HepG2 (cell line): Measurements from ENCODE around the gene PARD3. TPM values are rescaled to one million over a fixed set of nuclear protein-coding genes. Genes with fewer than 3 reads are reported as not detected.

Experiments
- ARNTL ChIP-seq: sonication (generic); formaldehyde crosslinking; IDR thresholded peaks from 2 replicates; pipeline ENCODE4 v1.4.0; 2020; ENCODE audit warnings: mild to moderate bottlenecking, missing genetic modification reagents
- CENPT ChIP-seq: sonication (generic); formaldehyde crosslinking; IDR thresholded peaks from 2 replicates; pipeline ENCODE4 v1.8.0; 2022; ENCODE audit warnings: low read depth, mild to moderate bottlenecking, moderate library complexity, missing genetic modification reagents
- NR2F2 ChIP-seq: IDR thresholded peaks from 2 replicates; pipeline ENCODE4 v1.6.1; 2012; ENCODE audit warnings: low read depth, inconsistent platforms, borderline replicate concordance
- POGZ ChIP-seq: sonication (generic); formaldehyde crosslinking; IDR thresholded peaks from 2 replicates; pipeline ENCODE4 v1.4.0; 2020; ENCODE audit warnings: mild to moderate bottlenecking, missing genetic modification reagents
- RAD21 ChIP-seq: fragments of 450-650 bp; formaldehyde crosslinking; IDR thresholded peaks from 2 replicates; pipeline ENCODE4 v1.5.0; 2020; ENCODE audit warnings: mild to moderate bottlenecking
- SMC3 ChIP-seq: IDR thresholded peaks from 2 replicates; pipeline ENCODE4 v1.6.1; 2011; ENCODE audit warnings: low read length, improper control_type of control experiment
- STAG1 ChIP-seq: sonication (generic); formaldehyde crosslinking; IDR thresholded peaks from 2 replicates; pipeline ENCODE4 v1.4.0; 2020; ENCODE audit warnings: missing genetic modification reagents
- TOE1 ChIP-seq: sonication (generic); formaldehyde crosslinking; IDR thresholded peaks from 2 replicates; pipeline ENCODE4 v1.4.0; 2020; ENCODE audit warnings: mild to moderate bottlenecking, missing genetic modification reagents
- ZBTB2 ChIP-seq: sonication (generic); formaldehyde crosslinking; IDR thresholded peaks from 2 replicates; pipeline ENCODE4 v1.8.0; 2022; ENCODE audit warnings: low read depth, missing genetic modification reagents
- ZC3H13 ChIP-seq: sonication (generic); formaldehyde crosslinking; IDR thresholded peaks from 2 replicates; pipeline ENCODE4 v1.8.1; 2023; ENCODE audit warnings: mild to moderate bottlenecking, missing genetic modification reagents, moderate library complexity
- ZHX1 ChIP-seq: sonication (generic); formaldehyde crosslinking; IDR thresholded peaks from 2 replicates; pipeline ENCODE4 v1.8.1; 2022; ENCODE audit warnings: low read depth, mild to moderate bottlenecking, missing genetic modification reagents
- ZNF282 ChIP-seq: fragments of 450-650 bp; IDR thresholded peaks from 2 replicates; pipeline ENCODE4 v1.6.1; 2018; ENCODE audit not compliant: partially characterized antibody
- ZNF343 ChIP-seq: sonication (generic); formaldehyde crosslinking; IDR thresholded peaks from 2 replicates; pipeline ENCODE4 v1.4.0; 2020; ENCODE audit warnings: mild to moderate bottlenecking, missing genetic modification reagents
- ZNF616 ChIP-seq: sonication (generic); formaldehyde crosslinking; IDR thresholded peaks from 2 replicates; pipeline ENCODE4 v1.5.0; 2020; ENCODE audit warnings: low read depth, mild to moderate bottlenecking, missing genetic modification reagents
- ZNF883 ChIP-seq: sonication (generic); formaldehyde crosslinking; IDR thresholded peaks from 2 replicates; pipeline ENCODE4 v1.5.1; 2020; ENCODE audit warnings: mild to moderate bottlenecking, missing genetic modification reagents; ENCODE audit errors: not compliant biosample characterization
- polyA plus RNA-seq, 8 experiments: library from polyadenylated mRNA; depleted of rRNA in 3 of 8; stranded (reverse) in 7 of 8; unstranded in 1 of 8; fragments of >200 nt; fragmentation: Illumina TruSeq in 4 of 8; extraction: Trizol in 4 of 8; gene quantifications; 2 replicates each; pipeline versions ENCODE4 v1.2.1 to v1.2.3, GENCODE V29; 2011 to 2016; ENCODE audit warnings: low read depth in 4 of 8, missing spikeins in 1 of 8, mixed read lengths in 1 of 8; ENCODE audit not compliant: insufficient read depth in 1 of 8
- total RNA-seq, 5 experiments: library from RNA; depleted of rRNA; stranded (reverse); fragments of >200 nt; fragmentation: Illumina TruSeq; extraction: Trizol; gene quantifications; 2 replicates each; pipeline ENCODE4 v1.2.3, GENCODE V29; 2016; ENCODE audit warnings: low read depth in 1 of 5
- TF ChIP-seq, protein P1 (sequence below): sonication (generic); formaldehyde crosslinking; IDR thresholded peaks from 2 replicates; pipeline ENCODE4 v1.5.0; 2020; ENCODE audit warnings: mild to moderate bottlenecking, missing genetic modification reagents, moderate library complexity
- TF ChIP-seq, protein P2 (sequence below): sonication (generic); formaldehyde crosslinking; IDR thresholded peaks from 2 replicates; pipeline ENCODE4 v1.5.0; 2020; ENCODE audit warnings: mild to moderate bottlenecking, missing genetic modification reagents, borderline replicate concordance

PARD3 gene
- total and polyA plus RNA-seq, 2 of the 13 experiments (the other 11 are each of a cell fraction or from before 2014, with no cell fraction given), result 40.9 to 60.0 TPM

DNA sequence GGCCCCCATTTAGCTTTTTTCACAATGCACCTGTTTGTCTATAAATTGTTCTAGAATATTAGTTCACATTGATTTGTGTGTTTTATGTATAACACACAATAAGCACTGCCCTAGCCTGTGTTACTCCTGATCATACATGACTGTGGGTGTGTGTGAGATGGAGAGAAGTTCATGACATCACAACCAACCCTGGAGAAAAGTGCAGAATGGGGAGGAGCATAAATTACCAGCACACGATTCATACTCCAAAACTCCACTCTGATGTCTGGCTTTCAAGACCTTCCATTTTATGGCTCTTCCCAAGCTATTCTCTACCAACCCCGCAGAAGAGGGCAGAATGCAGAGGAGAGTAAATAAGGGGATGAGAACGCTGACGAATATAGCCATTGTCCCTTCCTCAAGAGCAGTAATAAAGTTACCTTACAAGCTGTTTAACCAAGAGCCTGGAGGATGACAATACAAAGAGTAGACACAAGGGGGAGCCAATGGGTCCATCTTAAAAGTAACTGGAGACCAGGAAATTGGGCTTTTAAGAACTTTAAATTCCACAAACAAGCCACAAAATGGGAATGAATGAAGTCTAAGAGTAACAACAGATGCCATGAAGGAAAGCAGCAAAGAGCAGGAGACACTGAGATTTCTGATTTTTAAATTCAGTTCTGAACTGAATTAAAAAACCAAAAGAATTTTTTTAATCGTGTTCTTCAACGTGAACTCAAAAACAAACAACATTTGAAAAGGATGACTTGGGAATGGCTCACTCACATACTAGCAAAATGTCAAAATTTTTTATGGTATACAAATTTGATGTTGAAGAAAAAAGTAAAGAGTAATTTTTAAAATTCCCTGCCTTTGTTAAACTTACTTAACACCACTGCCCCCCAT is 159.6 kb downstream of the PARD3 start (continued):
- no peak for TF ChIP-seq CENPT (CRISPR knock-in tag)
- no peak for TF ChIP-seq ZBTB2 (CRISPR knock-in tag)
- TF ChIP-seq STAG1 (CRISPR knock-in tag), result peak; percentile 69
- TF ChIP-seq SMC3, result peak; percentile 65
- no peak for TF ChIP-seq ZNF343
- TF ChIP-seq ZHX1 (CRISPR knock-in tag), result no peak
- TF ChIP-seq POGZ (CRISPR knock-in tag), result no peak
- no peak for TF ChIP-seq ZNF883 (CRISPR knock-in tag)
- no peak for TF ChIP-seq TOE1 (CRISPR knock-in tag)
- TF ChIP-seq ZNF616, result no peak
- no peak for TF ChIP-seq ZC3H13 (CRISPR knock-in tag)
- TF ChIP-seq ARNTL (CRISPR knock-in tag), result no peak
- TF ChIP-seq RAD21 (CRISPR knock-in tag), result peak; percentile 39; the same call in 1 of the 2 replicates
- TF ChIP-seq, protein P1, sequence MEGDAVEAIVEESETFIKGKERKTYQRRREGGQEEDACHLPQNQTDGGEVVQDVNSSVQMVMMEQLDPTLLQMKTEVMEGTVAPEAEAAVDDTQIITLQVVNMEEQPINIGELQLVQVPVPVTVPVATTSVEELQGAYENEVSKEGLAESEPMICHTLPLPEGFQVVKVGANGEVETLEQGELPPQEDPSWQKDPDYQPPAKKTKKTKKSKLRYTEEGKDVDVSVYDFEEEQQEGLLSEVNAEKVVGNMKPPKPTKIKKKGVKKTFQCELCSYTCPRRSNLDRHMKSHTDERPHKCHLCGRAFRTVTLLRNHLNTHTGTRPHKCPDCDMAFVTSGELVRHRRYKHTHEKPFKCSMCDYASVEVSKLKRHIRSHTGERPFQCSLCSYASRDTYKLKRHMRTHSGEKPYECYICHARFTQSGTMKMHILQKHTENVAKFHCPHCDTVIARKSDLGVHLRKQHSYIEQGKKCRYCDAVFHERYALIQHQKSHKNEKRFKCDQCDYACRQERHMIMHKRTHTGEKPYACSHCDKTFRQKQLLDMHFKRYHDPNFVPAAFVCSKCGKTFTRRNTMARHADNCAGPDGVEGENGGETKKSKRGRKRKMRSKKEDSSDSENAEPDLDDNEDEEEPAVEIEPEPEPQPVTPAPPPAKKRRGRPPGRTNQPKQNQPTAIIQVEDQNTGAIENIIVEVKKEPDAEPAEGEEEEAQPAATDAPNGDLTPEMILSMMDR, result peak; percentile 70
- no peak for TF ChIP-seq NR2F2
- TF ChIP-seq ZNF282, result no peak
- TF ChIP-seq, protein P2, sequence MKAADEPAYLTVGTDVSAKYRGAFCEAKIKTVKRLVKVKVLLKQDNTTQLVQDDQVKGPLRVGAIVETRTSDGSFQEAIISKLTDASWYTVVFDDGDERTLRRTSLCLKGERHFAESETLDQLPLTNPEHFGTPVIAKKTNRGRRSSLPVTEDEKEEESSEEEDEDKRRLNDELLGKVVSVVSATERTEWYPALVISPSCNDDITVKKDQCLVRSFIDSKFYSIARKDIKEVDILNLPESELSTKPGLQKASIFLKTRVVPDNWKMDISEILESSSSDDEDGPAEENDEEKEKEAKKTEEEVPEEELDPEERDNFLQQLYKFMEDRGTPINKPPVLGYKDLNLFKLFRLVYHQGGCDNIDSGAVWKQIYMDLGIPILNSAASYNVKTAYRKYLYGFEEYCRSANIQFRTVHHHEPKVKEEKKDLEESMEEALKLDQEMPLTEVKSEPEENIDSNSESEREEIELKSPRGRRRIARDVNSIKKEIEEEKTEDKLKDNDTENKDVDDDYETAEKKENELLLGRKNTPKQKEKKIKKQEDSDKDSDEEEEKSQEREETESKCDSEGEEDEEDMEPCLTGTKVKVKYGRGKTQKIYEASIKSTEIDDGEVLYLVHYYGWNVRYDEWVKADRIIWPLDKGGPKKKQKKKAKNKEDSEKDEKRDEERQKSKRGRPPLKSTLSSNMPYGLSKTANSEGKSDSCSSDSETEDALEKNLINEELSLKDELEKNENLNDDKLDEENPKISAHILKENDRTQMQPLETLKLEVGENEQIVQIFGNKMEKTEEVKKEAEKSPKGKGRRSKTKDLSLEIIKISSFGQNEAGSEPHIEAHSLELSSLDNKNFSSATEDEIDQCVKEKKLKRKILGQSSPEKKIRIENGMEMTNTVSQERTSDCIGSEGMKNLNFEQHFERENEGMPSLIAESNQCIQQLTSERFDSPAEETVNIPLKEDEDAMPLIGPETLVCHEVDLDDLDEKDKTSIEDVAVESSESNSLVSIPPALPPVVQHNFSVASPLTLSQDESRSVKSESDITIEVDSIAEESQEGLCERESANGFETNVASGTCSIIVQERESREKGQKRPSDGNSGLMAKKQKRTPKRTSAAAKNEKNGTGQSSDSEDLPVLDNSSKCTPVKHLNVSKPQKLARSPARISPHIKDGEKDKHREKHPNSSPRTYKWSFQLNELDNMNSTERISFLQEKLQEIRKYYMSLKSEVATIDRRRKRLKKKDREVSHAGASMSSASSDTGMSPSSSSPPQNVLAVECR (CRISPR knock-in tag), result no peak
